GM21825 (cell line): ENCODE results near the gene C1QC.

Experiments
- ATAC-seq: cut with Tn5 transposase; IDR thresholded peaks from one replicate; pipeline ENCODE4 v1.9.1; 2021; ENCODE audit warnings: mild to moderate bottlenecking, moderate library complexity; ENCODE audit not compliant: unreplicated experiment

Gene C1QC

DNA sequence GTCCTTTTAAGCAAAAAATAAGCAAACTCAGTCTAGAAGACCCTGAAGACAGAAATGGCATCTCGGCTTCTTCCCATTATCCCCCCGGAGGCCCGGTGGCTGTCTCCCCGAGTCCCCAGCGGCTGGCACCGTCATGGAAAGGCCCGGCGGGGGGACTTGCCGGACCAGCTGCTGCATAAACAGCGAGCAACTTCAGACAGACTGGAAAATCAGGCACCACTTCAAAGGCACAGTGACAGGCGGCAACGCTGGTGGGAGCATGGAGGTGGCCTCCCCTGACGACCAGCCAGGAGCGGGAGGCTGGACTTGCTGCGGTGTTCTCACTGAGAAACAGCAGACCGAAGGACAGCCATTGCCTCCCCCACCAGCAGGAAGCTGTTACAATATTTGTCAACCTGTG, 25.4 kb upstream of the C1QC start:
- no peak for ATAC-seq

GRCh38 chr1:22619252-22619651, 24.2 kb upstream of the C1QC start:
- no peak for ATAC-seq

DNA sequence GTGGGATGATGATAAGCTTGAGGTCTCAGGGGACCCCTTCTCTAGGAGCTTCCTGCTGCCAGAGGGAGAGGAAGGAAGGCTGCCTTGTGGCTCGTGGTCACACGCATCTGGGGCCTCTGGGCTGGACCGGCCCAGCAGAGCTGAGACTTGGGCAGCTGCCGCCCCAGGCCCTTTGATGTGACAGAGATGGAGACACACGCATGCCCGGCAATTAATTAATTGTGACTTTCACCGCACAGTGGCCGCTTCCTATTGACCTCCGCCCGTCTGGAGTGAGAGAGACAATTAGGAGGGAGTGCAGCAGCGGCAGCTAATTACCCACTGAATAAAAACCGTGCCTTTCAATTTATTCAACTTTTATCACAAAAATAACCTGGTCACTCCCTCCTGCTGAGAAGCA, 23.6 kb upstream of the C1QC start:
- ATAC-seq = no peak

- no peak for ATAC-seq
Observed at GRCh38 chr1:22621761-22622160, 21.7 kb upstream of the C1QC start.

DNA sequence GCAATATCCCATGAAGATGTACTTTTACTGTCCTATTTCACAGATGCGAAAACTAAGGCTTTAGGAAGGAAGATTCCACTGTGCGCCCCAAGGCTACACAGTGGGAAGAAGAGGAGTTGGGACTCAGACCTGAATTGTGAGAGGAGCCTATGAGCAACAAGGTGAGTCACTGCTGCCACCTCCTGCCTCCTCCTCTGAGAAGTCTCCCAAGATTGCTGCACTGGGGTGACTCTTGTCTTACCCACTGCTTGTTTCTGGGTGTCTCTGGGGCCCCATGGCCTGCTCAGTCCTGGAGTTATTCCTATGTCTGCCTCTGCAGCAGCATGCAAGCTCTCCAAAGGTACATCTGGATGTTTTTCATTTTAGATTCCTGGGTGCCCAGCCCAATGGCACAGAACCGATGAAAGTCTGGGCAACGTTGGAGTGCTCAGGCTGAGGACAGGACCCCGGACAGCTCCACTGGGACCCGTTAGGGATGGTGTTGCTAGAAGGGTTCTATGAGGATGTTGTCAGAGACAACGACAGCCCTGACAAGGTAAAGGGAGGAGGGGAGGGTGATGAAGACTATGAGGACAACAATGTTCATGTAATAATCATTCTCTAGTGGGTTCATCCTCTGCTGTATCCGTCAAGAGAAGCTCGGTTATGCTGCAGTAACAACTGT, 18.0 kb upstream of the C1QC start:
- no peak for ATAC-seq

GRCh38 chr1:22626237-22627157, 16.9 kb upstream of the C1QC start:
- ATAC-seq = no peak

DNA sequence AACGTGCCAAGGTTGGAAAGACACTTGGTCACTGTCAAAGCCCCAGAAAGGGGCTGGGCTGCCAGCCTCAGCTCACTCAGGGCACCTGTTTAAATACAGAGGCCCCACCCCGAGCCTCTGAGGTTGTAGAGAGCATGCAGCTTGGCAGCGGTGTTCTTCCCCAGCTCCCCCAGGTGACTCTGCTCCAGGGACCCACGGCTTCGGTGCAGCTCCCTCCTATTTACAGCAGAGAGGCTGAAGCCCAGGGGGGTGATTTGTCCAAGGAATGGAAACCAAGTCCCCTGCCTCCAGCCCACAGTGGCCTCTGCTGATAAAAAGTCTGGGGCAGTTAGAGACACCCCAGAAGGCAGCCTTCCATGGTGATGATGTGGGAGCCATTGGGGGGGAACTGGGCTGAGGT, 16.1 kb upstream of the C1QC start:
- no peak for ATAC-seq

GRCh38 chr1:22628698-22629444, 14.6 kb upstream of the C1QC start:
- ATAC-seq = no peak

DNA sequence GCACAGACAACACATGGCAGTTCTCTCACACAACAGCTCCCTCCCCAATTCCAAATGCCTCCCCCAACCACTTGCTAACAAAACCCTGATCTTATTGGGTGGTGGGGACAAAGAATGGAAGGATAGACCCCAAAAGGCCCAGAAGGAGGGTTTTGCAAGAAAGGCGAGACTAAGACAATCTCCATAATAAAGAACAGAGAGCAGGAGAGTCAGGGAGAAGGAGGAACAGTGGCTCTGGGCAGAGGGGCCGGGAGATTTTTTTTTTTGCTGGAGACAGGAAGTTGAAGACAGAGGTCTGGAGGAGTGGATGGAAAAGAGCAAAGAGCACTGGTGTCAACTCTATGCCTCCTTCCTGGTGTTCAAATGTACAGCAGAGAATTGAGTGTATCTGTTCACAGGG, 13.5 kb upstream of the C1QC start:
- ATAC-seq = no peak

DNA sequence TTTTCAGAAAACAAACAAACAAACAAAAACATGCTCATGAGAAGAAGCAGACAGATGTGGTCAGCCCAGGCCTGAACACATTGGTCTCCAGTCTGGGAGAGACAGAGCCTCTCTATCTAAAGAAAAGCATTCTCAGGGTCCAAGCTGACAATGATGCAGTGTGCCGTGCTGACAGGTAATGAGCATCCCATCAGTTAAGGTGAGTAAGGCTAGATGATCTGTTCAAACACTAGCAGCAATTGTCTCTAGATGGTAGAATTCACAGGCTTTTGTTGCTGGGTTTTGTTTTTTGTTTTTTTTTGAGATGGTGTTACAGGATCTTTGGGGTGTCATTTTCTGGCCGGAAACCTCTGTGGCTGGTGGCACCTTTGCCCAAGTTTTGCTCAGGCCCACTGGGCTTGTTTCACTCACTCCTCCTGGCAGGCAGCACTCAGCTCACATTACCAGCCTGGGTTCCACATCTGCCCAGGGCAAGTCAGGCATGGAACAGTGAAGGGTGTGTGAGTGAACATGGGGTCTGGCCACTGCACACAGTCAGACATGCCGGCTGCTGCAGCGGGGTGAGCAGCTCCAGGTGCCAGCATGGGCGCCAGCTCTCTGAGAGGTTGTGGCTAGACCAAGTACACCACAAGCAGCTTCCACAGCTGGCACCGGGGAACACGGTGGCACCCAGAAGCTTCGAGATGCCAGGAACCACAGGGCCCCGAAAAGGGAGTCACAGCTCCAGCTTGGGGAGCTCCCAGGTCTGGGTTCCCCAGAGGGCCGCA, 9.6 kb upstream of the C1QC start:
- no peak for ATAC-seq

DNA sequence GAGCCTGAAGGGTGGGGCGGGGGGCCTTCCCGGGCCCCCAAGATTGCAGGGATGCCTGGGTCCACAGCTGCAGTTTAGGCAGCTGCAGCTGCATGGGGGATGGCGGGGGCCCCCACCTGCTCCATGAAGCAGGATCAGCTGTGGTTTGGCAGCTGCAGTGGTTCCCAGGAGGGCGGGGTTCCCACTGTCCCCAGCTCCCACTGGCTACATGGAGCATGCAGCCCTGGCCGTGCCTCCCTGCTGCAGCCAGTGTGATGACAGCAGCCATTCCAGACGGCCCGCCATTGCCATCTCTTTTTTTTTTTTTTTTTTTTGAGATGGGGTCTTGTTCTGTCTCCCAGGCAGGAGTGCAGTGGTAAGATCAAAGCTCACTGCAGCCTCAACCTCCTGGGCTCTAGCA, 8.0 kb upstream of the C1QC start:
- ATAC-seq = no peak

GRCh38 chr1:22636353-22636752, 7.1 kb upstream of the C1QC start, which contains the start of gene C1QA:
Gene C1QA (plus strand): TSS chr1:22636628. CDS start chr1:22637617, 989 bp downstream.
- ATAC-seq = no peak

DNA sequence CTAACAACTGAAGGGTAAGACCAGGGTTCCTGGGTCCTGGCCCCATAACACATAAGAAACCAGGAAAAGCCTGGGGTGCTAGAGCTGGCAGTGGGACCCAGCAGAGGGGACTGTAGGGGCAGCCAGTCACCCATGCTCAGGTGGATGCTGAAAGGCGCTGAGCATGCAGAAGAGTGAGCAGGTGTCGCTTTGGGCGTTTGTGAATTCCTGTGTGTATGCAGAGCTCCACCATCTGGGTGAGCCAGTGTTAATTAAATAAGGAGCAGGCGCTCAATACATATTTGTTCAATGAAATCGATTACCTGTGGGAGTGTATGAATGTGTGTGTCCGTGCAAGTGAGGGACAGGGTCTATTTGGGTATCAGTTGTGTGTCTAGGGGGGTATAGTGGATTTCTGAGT, 6.5 kb upstream of the C1QC start:
- no peak for ATAC-seq

GRCh38 chr1:22637907-22638445, 5.5 kb upstream of the C1QC start:
- ATAC-seq = no peak

DNA sequence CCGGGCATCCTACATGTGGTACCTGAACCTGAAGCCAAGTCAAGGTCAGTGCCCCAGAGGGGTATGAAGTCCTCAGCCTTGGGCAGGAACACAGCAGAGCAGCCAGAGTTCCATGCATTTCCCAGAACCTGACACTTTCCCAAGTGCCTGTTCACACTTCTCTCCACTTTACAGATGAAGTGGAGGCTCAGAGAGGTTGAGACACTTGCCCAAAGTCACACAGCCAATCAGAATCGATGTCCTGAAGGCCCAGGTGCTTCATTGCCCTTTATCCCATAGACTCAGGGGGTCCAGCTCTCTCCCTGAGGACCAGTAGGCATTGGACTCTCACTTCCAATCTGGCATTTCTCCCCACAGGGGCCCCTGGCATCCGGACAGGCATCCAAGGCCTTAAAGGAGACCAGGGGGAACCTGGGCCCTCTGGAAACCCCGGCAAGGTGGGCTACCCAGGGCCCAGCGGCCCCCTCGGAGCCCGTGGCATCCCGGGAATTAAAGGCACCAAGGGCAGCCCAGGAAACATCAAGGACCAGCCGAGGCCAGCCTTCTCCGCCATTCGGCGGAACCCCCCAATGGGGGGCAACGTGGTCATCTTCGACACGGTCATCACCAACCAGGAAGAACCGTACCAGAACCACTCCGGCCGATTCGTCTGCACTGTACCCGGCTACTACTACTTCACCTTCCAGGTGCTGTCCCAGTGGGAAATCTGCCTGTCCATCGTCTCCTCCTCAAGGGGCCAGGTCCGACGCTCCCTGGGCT, 4.8 kb upstream of the C1QC start:
- no peak for ATAC-seq

GRCh38 chr1:22639286-22639685, 4.1 kb upstream of the C1QC start:
- no peak for ATAC-seq

- ATAC-seq = no peak
Observed at GRCh38 chr1:22641247-22641646, 2.2 kb upstream of the C1QC start.

- no peak for ATAC-seq
Observed at GRCh38 chr1:22641906-22642636, 1.4 kb upstream of the C1QC start.

DNA sequence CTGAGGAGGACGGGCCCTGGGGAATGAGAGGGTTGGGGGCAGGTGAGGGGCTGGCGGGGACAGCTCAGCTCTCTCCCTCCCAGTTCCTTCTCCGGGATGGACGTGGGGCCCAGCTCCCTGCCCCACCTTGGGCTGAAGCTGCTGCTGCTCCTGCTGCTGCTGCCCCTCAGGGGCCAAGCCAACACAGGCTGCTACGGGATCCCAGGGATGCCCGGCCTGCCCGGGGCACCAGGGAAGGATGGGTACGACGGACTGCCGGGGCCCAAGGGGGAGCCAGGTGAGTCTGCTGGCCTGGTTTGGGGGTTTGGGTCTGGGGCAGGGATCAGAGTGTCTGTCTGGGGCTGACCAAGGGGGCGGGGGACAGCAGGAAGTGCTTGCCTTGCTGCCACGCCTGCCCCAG, 495 bp downstream of the C1QC start:
- no peak for ATAC-seq
